Breast epithelium (tissue), 4 donors: ENCODE measurements around the gene BFSP2. TPM values are rescaled to one million over a fixed set of nuclear protein-coding genes. Genes with fewer than 3 reads are reported as not detected.
A peak's percentile ranks its signal among the peaks of the same experiment; 100 is the strongest.

Source experiments
- DNase-seq, 2 donors: peaks; one replicate each; pipeline ENCODE4 v3.0.0-alpha.2; 2019; ENCODE audit warnings: low spot score in 2 of 2
- H3K27ac ChIP-seq, 2 donors: fragments of 200-600 bp; sonication (generic) in 1 of 2; one replicate each; pipeline ENCODE4 v1.5.1; 2016 to 2019; ENCODE audit warnings: mild to moderate bottlenecking in 1 of 2
- H3K27me3 ChIP-seq, 2 donors: fragments of 200-600 bp; sonication (generic) in 1 of 2; one replicate each; pipeline versions ENCODE4 v1.5.1 to v1.6.0; 2017 to 2019; ENCODE audit warnings: control low read depth in 1 of 2, mild to moderate bottlenecking in 1 of 2
- H3K36me3 ChIP-seq: fragments of 200-600 bp; one replicate; pipeline ENCODE4 v1.5.1; 2019
- H3K4me1 ChIP-seq, 2 donors: fragments of 200-600 bp; sonication (generic); one replicate each; pipeline ENCODE4 v1.5.1; 2016 to 2019; ENCODE audit warnings: control low read depth in 1 of 2
- H3K4me3 ChIP-seq, 3 donors: fragments of 200-600 bp; sonication (generic); 1 replicate in 2 of 3; 2 replicates in 1 of 3; pipeline ENCODE4 v1.5.1; 2016 to 2019; ENCODE audit warnings: mild to moderate bottlenecking in 3 of 3, moderate library complexity in 2 of 3
- H3K9me3 ChIP-seq, 2 donors: fragments of 200-600 bp; sonication (generic) in 1 of 2; one replicate each; pipeline ENCODE4 v1.5.1; 2016 to 2019; ENCODE audit warnings: control low read depth in 1 of 2
- CTCF ChIP-seq, 3 donors: fragments of 450-650 bp; IDR thresholded peaks; one replicate each; pipeline ENCODE4 v1.5.1; 2016 to 2017; ENCODE audit warnings: antibody characterized with exemption in 3 of 3, mild to moderate bottlenecking in 3 of 3, moderate library complexity in 3 of 3
- POLR2A ChIP-seq: fragments of 450-650 bp; IDR thresholded peaks from one replicate; pipeline ENCODE4 v1.6.1; 2016; ENCODE audit warnings: antibody characterized with exemption, mild to moderate bottlenecking, moderate library complexity
- POLR2AphosphoS5 ChIP-seq, 3 donors: sonication (generic); formaldehyde crosslinking; IDR thresholded peaks; one replicate each; pipeline ENCODE4 v1.6.1; 2017; ENCODE audit warnings: antibody characterized with exemption in 3 of 3
- intact Hi-C: fragments of 100-400 bp; cut with DNase I; formaldehyde crosslinking; loops from one replicate; pipeline ENCODE4 v1.15.1; 2023; ENCODE audit warnings: low total_unique reads
- total RNA-seq, 3 donors: library from RNA; depleted of rRNA; stranded (reverse); fragments of >200 nt; gene quantifications; one replicate each; pipeline ENCODE4 v1.1.0, GENCODE V29; 2016

Gene BFSP2
- total RNA-seq, 3 donors from 2014 or later, result not detected

- no peaks in the 10 kb centered on the region for H3K4me1 ChIP-seq
Observed at GRCh38 chr3:133455281-133455680, 55.4 kb downstream of the BFSP2 start.

GRCh38 chr3:133455960-133456359 lies 56.1 kb downstream of the BFSP2 start:
- intact Hi-C loops, result no loop called here

More at GRCh38 chr3:133455281-133455680, 55.4 kb downstream of the BFSP2 start:
- TF ChIP-seq CTCF (IDR thresholded peaks at IDR 0.05), result no peak
- TF ChIP-seq POLR2AphosphoS5 (IDR thresholded peaks at IDR 0.05), result no peak
- no peak for TF ChIP-seq POLR2A
- H3K9me3 ChIP-seq, result no peaks in the 10 kb centered on the region
- H3K27me3 ChIP-seq, result no peaks in the 10 kb centered on the region
- H3K36me3 ChIP-seq, result no peaks in the 10 kb centered on the region
- no peak overlapping the region for H3K27ac ChIP-seq
- H3K4me3 ChIP-seq, result no peak overlapping the region
- no peak for DNase-seq
- intact Hi-C loops, result no loop called here

GRCh38 chr3:133457025-133457424 lies 57.2 kb downstream of the BFSP2 start:
- Histone ChIP-seq H3K27me3 (no peaks in the 10 kb centered on the region), H3K27ac (no peak overlapping the region), H3K4me1 (no peaks in the 10 kb centered on the region), H3K9me3 (no peaks in the 10 kb centered on the region), H3K4me3 (no peak overlapping the region), H3K36me3 (no peaks in the 10 kb centered on the region)
- intact Hi-C loops, result no loop called here
- DNase-seq, result no peak
- TF ChIP-seq CTCF (IDR thresholded peaks at IDR 0.05) (no peak), POLR2A (no peak), POLR2AphosphoS5 (IDR thresholded peaks at IDR 0.05) (no peak)

More at GRCh38 chr3:133455960-133456359, 56.1 kb downstream of the BFSP2 start:
- Histone ChIP-seq H3K4me3 (no peak overlapping the region), H3K4me1 (no peaks in the 10 kb centered on the region), H3K27me3 (no peaks in the 10 kb centered on the region), H3K36me3 (no peaks in the 10 kb centered on the region), H3K27ac (no peak overlapping the region), H3K9me3 (no peaks in the 10 kb centered on the region)
- TF ChIP-seq CTCF (IDR thresholded peaks at IDR 0.05), result no peak
- no peak for TF ChIP-seq POLR2AphosphoS5 (IDR thresholded peaks at IDR 0.05)
- TF ChIP-seq POLR2A, result no peak
- no peak for DNase-seq

GRCh38 chr3:133457465-133458067 lies 57.7 kb downstream of the BFSP2 start:
- H3K4me3 ChIP-seq, result no peak overlapping the region
- TF ChIP-seq POLR2A (no peak), POLR2AphosphoS5 (IDR thresholded peaks at IDR 0.05) (no peak), CTCF (IDR thresholded peaks at IDR 0.05) (no peak)
- DNase-seq, result no peak
- no peaks in the 10 kb centered on the region for H3K9me3 ChIP-seq
- H3K27ac ChIP-seq, result no peak overlapping the region
- no peaks in the 10 kb centered on the region for H3K36me3 ChIP-seq
- intact Hi-C loops, result no loop called here
- no peaks in the 10 kb centered on the region for H3K4me1 ChIP-seq
- no peaks in the 10 kb centered on the region for H3K27me3 ChIP-seq

GRCh38 chr3:133459400-133459799 lies 59.5 kb downstream of the BFSP2 start:
- H3K27me3 ChIP-seq, result no peaks in the 10 kb centered on the region
- TF ChIP-seq POLR2A (no peak), POLR2AphosphoS5 (IDR thresholded peaks at IDR 0.05) (no peak), CTCF (IDR thresholded peaks at IDR 0.05) (no peak)
- no peaks in the 10 kb centered on the region for H3K4me1 ChIP-seq
- intact Hi-C loops, result no loop called here
- DNase-seq, result peak in 1 of 2 donors; percentile 57
- peak overlapping the region in 1 of 2 donors; percentile 50 for H3K27ac ChIP-seq
- H3K9me3 ChIP-seq, result no peaks in the 10 kb centered on the region
- no peak overlapping the region for H3K4me3 ChIP-seq
- H3K36me3 ChIP-seq, result no peaks in the 10 kb centered on the region
